Endodermal cell (in vitro differentiated cells): ENCODE measurements around the gene BCKDHA. TPM values are rescaled to one million over a fixed set of nuclear protein-coding genes. Genes with fewer than 3 reads are reported as not detected.
A peak's percentile ranks its signal among the peaks of the same experiment; 100 is the strongest.
"Not testable (repeated sequence)": the region's sequence is repeated elsewhere in the genome, so short reads cannot be mapped to it uniquely, and the experiment has no call there.

Experiments used
- DNase-seq: peaks from one replicate; pipeline ENCODE4 v3.0.0-alpha.2; 2017
- H3K27ac ChIP-seq: 2 replicates; pipeline ENCODE4 v1.5.1; 2013; ENCODE audit warnings: mild to moderate bottlenecking, low read depth, low read length, moderate library complexity
- H3K27me3 ChIP-seq: 2 replicates; pipeline ENCODE4 v1.6.1; 2013; ENCODE audit warnings: mild to moderate bottlenecking, low read length, moderate library complexity; ENCODE audit not compliant: insufficient read depth, control insufficient read depth, poor library complexity, severe bottlenecking
- H3K36me3 ChIP-seq: 2 replicates; pipeline ENCODE4 v1.7.0; 2013; ENCODE audit warnings: mild to moderate bottlenecking, low read length, moderate library complexity; ENCODE audit not compliant: control insufficient read depth, insufficient read depth
- H3K4me1 ChIP-seq: one replicate; pipeline ENCODE4 v1.7.0; 2013; ENCODE audit warnings: low read length; ENCODE audit not compliant: control insufficient read depth, insufficient read depth
- H3K4me3 ChIP-seq: 2 replicates; pipeline ENCODE4 v1.5.1; 2013; ENCODE audit warnings: mild to moderate bottlenecking, low read length, moderate library complexity
- H3K9ac ChIP-seq: 2 replicates; pipeline ENCODE4 v1.6.1; 2013; ENCODE audit warnings: mild to moderate bottlenecking, low read length, moderate library complexity; ENCODE audit not compliant: poor library complexity, severe bottlenecking; ENCODE audit errors: extremely low read depth
- H3K9me3 ChIP-seq: 2 replicates; pipeline ENCODE4 v1.6.1; 2013; ENCODE audit warnings: mild to moderate bottlenecking, low read length, moderate library complexity; ENCODE audit not compliant: control insufficient read depth
- H3K27ac Mint-ChIP-seq: 2 replicates; pipeline ENCODE4 v1.8.0; 2020; ENCODE audit warnings: mixed read lengths
- H3K27me3 Mint-ChIP-seq: 2 replicates; pipeline ENCODE4 v1.8.0; 2021; ENCODE audit warnings: mild to moderate bottlenecking, mixed read lengths; ENCODE audit not compliant: insufficient read depth
- H3K36me3 Mint-ChIP-seq: 2 replicates; pipeline ENCODE4 v1.8.0; 2020; ENCODE audit warnings: low read depth, mixed read lengths
- H3K4me1 Mint-ChIP-seq: 2 replicates; pipeline ENCODE4 v1.8.0; 2020; ENCODE audit warnings: mixed read lengths
- H3K4me3 Mint-ChIP-seq: 2 replicates; pipeline ENCODE4 v1.8.0; 2020; ENCODE audit warnings: mild to moderate bottlenecking, moderate library complexity, mixed read lengths
- H3K9me3 Mint-ChIP-seq: 2 replicates; pipeline ENCODE4 v1.8.0; 2020; ENCODE audit warnings: mild to moderate bottlenecking, mixed read lengths
- WGBS, 2 experiments: methylation state at CpG; one replicate each; pipeline versions ENCODE4 v1.1.5 to v1.1.7; 2013; ENCODE audit warnings: missing lambda C conversion rate in 2 of 2, mixed read lengths in 1 of 2; ENCODE audit not compliant: insufficient coverage in 1 of 2, insufficient read length in 1 of 2; 5-methylcytosine and 5-hydroxymethylcytosine counted together
- total RNA-seq, 2 donors: library from RNA; stranded (reverse); fragmentation: NEBNext Ultra II Directional in 1 of 2; extraction: Animal tissue kit (Norgen Biotek cat#: 25700) in 1 of 2; gene quantifications; 2 replicates in 1 of 2; 3 replicates in 1 of 2; pipeline ENCODE4 v1.2.1, GENCODE V29; 2021
- TF ChIP-seq, protein P1 (sequence below): fragments of 200-600 bp; sonication (generic); conservative IDR thresholded peaks from 2 replicates; pipeline ENCODE4 v1.5.0; 2021; ENCODE audit warnings: antibody characterized with exemption, mild to moderate bottlenecking

The BCKDHA gene
- total RNA-seq, 2 donors from 2014 or later, result 18.0 to 21.6 TPM

DNA sequence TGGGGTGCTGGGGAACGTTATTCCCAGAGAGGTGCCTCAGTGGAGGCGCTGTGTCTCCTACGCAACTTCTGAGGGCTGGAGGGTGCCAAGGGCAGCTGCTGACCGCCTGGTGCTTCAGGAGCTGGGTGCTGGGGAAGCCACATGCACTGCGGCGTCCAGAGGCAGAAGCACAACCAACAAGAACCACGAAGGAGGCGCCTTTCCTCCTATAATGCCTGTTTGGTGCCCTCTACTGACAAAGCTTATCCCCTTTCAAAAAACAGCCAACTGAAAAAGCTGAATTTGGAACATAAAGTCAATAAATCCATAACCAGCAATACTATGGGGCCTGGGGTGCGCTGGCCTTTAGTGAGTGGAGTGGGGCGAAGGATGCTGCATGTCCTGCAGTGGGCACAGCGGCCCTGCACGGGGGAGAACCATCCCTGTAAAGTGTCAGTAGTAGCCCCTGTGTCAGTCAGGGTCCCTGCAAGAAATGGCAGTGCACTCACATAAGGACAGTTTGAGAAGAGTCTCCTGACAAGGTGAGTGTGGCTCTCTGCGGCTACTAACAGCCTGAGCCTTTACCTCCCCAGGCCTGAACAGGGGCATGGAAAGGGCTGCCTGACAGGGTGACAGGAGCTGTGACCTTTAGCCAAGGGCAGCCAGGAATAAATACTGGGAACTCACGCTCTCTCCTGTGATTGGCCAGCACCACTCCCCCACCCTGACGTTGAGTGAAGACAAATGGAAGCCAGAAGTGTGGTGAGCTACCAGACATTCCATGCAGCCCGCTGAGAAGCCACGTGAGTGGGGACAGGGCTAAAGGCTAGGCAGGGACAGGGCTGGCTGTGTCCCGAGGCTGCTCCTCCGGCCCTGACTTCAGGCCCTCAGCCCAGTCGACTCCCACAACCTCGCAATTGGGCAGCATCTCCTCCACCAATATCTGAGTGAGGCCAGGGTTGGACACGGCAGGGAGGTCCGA lies 34.1 kb downstream of the BCKDHA start:
- DNase-seq, result peak; percentile 73
- Mint-ChIP-seq H3K27me3 (no peaks in the 10 kb centered on the region), H3K4me3 (no peak overlapping the region), H3K36me3 (peaks cover 27% of the 10 kb centered on the region), H3K4me1 (peaks cover 16% of the 10 kb centered on the region), H3K9me3 (no peaks in the 10 kb centered on the region), H3K27ac (no peak overlapping the region)
- TF ChIP-seq, protein P1, sequence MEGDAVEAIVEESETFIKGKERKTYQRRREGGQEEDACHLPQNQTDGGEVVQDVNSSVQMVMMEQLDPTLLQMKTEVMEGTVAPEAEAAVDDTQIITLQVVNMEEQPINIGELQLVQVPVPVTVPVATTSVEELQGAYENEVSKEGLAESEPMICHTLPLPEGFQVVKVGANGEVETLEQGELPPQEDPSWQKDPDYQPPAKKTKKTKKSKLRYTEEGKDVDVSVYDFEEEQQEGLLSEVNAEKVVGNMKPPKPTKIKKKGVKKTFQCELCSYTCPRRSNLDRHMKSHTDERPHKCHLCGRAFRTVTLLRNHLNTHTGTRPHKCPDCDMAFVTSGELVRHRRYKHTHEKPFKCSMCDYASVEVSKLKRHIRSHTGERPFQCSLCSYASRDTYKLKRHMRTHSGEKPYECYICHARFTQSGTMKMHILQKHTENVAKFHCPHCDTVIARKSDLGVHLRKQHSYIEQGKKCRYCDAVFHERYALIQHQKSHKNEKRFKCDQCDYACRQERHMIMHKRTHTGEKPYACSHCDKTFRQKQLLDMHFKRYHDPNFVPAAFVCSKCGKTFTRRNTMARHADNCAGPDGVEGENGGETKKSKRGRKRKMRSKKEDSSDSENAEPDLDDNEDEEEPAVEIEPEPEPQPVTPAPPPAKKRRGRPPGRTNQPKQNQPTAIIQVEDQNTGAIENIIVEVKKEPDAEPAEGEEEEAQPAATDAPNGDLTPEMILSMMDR, result peak; percentile 70
- no peak overlapping the region for H3K27ac ChIP-seq
- H3K36me3 ChIP-seq, result peaks cover 28% of the 10 kb centered on the region
- peaks cover 4% of the 10 kb centered on the region for H3K4me1 ChIP-seq
- H3K27me3 ChIP-seq, result no peaks in the 10 kb centered on the region
- WGBS, 2 experiments, result 88 to 91% methylated on average over 16 to 23 of the region's 23 CpGs
- H3K4me3 ChIP-seq, result no peak overlapping the region
- no peak overlapping the region for H3K9ac ChIP-seq
- H3K9me3 ChIP-seq, result no peaks in the 10 kb centered on the region

DNA sequence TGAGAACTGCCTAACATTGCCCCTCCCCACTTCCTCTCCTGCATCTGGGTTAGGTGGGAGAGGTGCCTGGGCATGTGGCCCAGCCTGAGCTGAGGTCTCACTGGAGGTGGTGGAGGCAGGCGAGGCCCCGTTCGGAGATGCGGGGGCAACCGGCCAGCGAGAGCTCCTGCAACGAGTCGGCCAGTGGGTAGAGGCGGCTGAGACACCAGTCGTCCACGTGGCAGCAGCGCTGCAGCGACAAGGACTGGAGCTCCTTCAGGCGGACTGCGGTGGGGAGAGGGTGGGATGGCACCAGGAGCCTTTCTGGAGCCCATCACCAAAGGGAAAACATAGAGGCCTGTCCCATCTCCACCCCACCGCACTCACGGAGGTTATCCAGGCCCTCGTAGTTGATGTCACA lies 35.6 kb downstream of the BCKDHA start:
- no peak for DNase-seq

DNA sequence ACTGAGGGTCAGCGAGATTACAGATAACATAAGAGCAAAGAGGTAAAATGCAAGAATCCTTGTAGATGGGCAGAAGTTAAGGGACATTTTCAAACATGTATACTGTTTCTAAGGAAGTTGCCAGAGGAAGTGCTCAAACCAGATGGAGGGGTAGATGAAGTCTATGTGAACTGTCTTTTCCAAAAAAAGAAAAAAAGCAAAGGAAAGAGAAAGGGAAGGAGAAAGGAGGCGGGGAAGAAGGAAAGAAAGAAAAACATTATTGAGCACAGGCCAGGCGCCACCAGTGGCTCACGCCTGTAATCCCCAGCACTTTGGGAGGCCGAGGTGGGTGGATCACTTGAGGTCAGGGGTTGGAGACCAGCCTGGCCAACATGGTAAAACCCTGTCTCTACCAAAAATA lies 36.8 kb downstream of the BCKDHA start:
- WGBS, 2 experiments, result 93 to 100% methylated on average over 5 of the region's 5 CpGs
- peaks cover 37% of the 10 kb centered on the region for H3K36me3 Mint-ChIP-seq
- H3K27ac ChIP-seq, result no peak overlapping the region
- H3K4me3 Mint-ChIP-seq, result no peak overlapping the region
- no peaks in the 10 kb centered on the region for H3K9me3 Mint-ChIP-seq
- H3K27me3 ChIP-seq, result no peaks in the 10 kb centered on the region
- H3K4me3 ChIP-seq, result no peak overlapping the region
- H3K9ac ChIP-seq, result no peak overlapping the region
- no peak overlapping the region for H3K27ac Mint-ChIP-seq
- peaks cover 35% of the 10 kb centered on the region for H3K36me3 ChIP-seq
- TF ChIP-seq, protein P1, result no peak
- DNase-seq, result no peak
- H3K4me1 Mint-ChIP-seq, result peaks cover 6% of the 10 kb centered on the region
- H3K27me3 Mint-ChIP-seq, result no peaks in the 10 kb centered on the region
- no peaks in the 10 kb centered on the region for H3K4me1 ChIP-seq
- H3K9me3 ChIP-seq, result no peaks in the 10 kb centered on the region

More for the DNA sequence above, 35.6 kb downstream of the BCKDHA start:
- Mint-ChIP-seq H3K27ac (no peak overlapping the region), H3K36me3 (peaks cover 36% of the 10 kb centered on the region), H3K9me3 (no peaks in the 10 kb centered on the region), H3K4me1 (peaks cover 9% of the 10 kb centered on the region), H3K4me3 (no peak overlapping the region), H3K27me3 (no peaks in the 10 kb centered on the region)
- peaks cover 4% of the 10 kb centered on the region for H3K4me1 ChIP-seq
- TF ChIP-seq, protein P1, result no peak
- no peaks in the 10 kb centered on the region for H3K27me3 ChIP-seq
- H3K9ac ChIP-seq, result no peak overlapping the region
- no peak overlapping the region for H3K27ac ChIP-seq
- 90 to 97% methylated on average over 11 to 18 of the region's 18 CpGs for WGBS, 2 experiments
- no peaks in the 10 kb centered on the region for H3K9me3 ChIP-seq
- no peak overlapping the region for H3K4me3 ChIP-seq
- peaks cover 33% of the 10 kb centered on the region for H3K36me3 ChIP-seq

DNA sequence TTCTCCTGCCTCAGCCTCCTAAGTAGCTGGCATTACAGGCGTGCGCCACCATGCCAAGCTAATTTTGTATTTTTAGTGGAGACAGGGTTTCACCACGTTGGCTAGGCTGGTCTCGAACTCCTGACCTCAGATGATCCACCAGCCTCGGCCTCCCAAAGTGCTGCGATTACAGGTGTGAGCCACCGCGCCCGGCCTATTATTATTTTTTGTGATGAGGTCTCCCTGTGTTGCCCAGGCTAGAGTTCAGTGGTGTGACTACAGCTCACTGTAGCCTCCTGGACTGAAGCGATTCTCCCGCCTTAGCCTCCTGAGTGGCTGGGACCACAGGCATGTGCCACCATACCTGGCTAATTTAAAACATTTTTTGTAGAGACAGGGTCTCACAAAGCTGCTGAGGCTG lies 37.8 kb downstream of the BCKDHA start:
- not testable (repeated sequence) for H3K9me3 Mint-ChIP-seq, H3K27me3 ChIP-seq, H3K9me3 ChIP-seq, H3K4me3 Mint-ChIP-seq, H3K27ac ChIP-seq, H3K27ac Mint-ChIP-seq, H3K4me1 Mint-ChIP-seq, H3K4me1 ChIP-seq, H3K9ac ChIP-seq, H3K27me3 Mint-ChIP-seq, H3K4me3 ChIP-seq
- H3K36me3 Mint-ChIP-seq, result peaks cover 37% of the 10 kb centered on the region
- DNase-seq, result peak; percentile 20
- 91 to 96% methylated on average over 8 to 11 of the region's 11 CpGs for WGBS, 2 experiments
- peaks cover 35% of the 10 kb centered on the region for H3K36me3 ChIP-seq
